Gastrocnemius medialis (tissue), 4 donors: Measurements from ENCODE around the gene CYTH1. TPM values are rescaled to one million over a fixed set of nuclear protein-coding genes. Genes with fewer than 3 reads are reported as not detected.

Experiments
- ATAC-seq, 2 donors: fragments of 150-250 bp; one replicate each; pipeline ENCODE4 v1.9.1; 2016
- DNase-seq, 2 donors: peaks; one replicate each; pipeline ENCODE4 v3.0.0-alpha.2; 2019
- H3K27ac ChIP-seq, 4 donors: fragments of 200-600 bp; sonication (generic); 1 replicate in 1 of 4; 2 replicates in 3 of 4; pipeline ENCODE4 v1.5.1; 2016 to 2018; ENCODE audit warnings: mild to moderate bottlenecking in 2 of 4, moderate library complexity in 1 of 4
- H3K27me3 ChIP-seq, 3 donors: fragments of 200-600 bp; sonication (generic) in 2 of 3; 1 replicate in 1 of 3; 2 replicates in 2 of 3; pipeline versions ENCODE4 v1.5.1 to v1.6.0; 2016 to 2019; ENCODE audit warnings: mild to moderate bottlenecking in 1 of 3, moderate library complexity in 1 of 3
- H3K36me3 ChIP-seq, 2 donors: fragments of 200-600 bp; sonication (generic) in 1 of 2; one replicate each; pipeline ENCODE4 v1.5.1; 2017 to 2018
- H3K4me1 ChIP-seq, 2 donors: fragments of 200-600 bp; sonication (generic) in 1 of 2; one replicate each; pipeline ENCODE4 v1.5.1; 2016 to 2017; ENCODE audit warnings: mild to moderate bottlenecking in 2 of 2
- H3K4me3 ChIP-seq, 4 donors: fragments of 200-600 bp; sonication (generic) in 3 of 4; 1 replicate in 1 of 4; 2 replicates in 3 of 4; pipeline ENCODE4 v1.5.1; 2016 to 2019; ENCODE audit warnings: mild to moderate bottlenecking in 2 of 4
- H3K9me3 ChIP-seq, 3 donors: fragments of 200-600 bp; sonication (generic) in 2 of 3; 1 replicate in 1 of 3; 2 replicates in 2 of 3; pipeline ENCODE4 v1.5.1; 2016 to 2019
- POLR2A ChIP-seq, 2 donors: fragments of 450-650 bp; IDR thresholded peaks; one replicate each; pipeline ENCODE4 v1.6.1; 2017; ENCODE audit warnings: antibody characterized with exemption in 2 of 2, mild to moderate bottlenecking in 2 of 2, moderate library complexity in 2 of 2
- in situ Hi-C, 4 donors: fragments of 200-750 bp; cut with MboI; loops; one replicate each; pipeline versions ENCODE4 v1.15.0 to v1.8.0; 2017; ENCODE audit warnings: low sequenced_read_pairs in 4 of 4
- intact Hi-C: fragments of 100-400 bp; cut with DNase I; formaldehyde crosslinking; loops from one replicate; pipeline ENCODE4 v1.15.1; 2023; ENCODE audit warnings: low total_unique reads
- total RNA-seq, 4 donors: library from RNA; depleted of rRNA; stranded (reverse); fragments of >200 nt; gene quantifications; one replicate each; pipeline versions ENCODE4 v1.1.0 to v1.2.3, GENCODE V29; 2016
- TF ChIP-seq, protein P1 (sequence below), 5 experiments: fragments of 450-650 bp in 3 of 5; fragments of 200-600 bp in 2 of 5; sonication (generic) in 2 of 5; IDR thresholded peaks in 4 of 5; conservative IDR thresholded peaks in 1 of 5; 1 replicate in 4 of 5; 2 replicates in 1 of 5; pipeline ENCODE4 v1.5.1; 2016 to 2019; ENCODE audit warnings: antibody characterized with exemption in 5 of 5, mild to moderate bottlenecking in 3 of 5, moderate library complexity in 3 of 5

Gene CYTH1
- total RNA-seq, 4 donors from 2014 or later, result 24.7 to 43.7 (median 32.4) TPM

- in situ Hi-C loops (loop anchor here in 1 of 4 donors (10.0 kb wide), 1 partner anchor 57 kb away; no protein-coding TSS in a partner anchor), intact Hi-C loops (no loop called here)
- DNase-seq, result no peak
- H3K4me3 ChIP-seq, result no peak overlapping the region
- no peak for TF ChIP-seq POLR2A (IDR thresholded peaks at IDR 0.05)
- TF ChIP-seq, protein P1, sequence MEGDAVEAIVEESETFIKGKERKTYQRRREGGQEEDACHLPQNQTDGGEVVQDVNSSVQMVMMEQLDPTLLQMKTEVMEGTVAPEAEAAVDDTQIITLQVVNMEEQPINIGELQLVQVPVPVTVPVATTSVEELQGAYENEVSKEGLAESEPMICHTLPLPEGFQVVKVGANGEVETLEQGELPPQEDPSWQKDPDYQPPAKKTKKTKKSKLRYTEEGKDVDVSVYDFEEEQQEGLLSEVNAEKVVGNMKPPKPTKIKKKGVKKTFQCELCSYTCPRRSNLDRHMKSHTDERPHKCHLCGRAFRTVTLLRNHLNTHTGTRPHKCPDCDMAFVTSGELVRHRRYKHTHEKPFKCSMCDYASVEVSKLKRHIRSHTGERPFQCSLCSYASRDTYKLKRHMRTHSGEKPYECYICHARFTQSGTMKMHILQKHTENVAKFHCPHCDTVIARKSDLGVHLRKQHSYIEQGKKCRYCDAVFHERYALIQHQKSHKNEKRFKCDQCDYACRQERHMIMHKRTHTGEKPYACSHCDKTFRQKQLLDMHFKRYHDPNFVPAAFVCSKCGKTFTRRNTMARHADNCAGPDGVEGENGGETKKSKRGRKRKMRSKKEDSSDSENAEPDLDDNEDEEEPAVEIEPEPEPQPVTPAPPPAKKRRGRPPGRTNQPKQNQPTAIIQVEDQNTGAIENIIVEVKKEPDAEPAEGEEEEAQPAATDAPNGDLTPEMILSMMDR (IDR thresholded peaks at IDR 0.05 in 4 of 5, conservative IDR thresholded peaks at IDR 0.05 in 1 of 5), result no peak
- H3K27me3 ChIP-seq, result no peaks in the 10 kb centered on the region
- no peaks in the 10 kb centered on the region for H3K4me1 ChIP-seq
- H3K27ac ChIP-seq, result no peak overlapping the region
- H3K9me3 ChIP-seq, result no peaks in the 10 kb centered on the region
- no peak for ATAC-seq
- H3K36me3 ChIP-seq, result no peaks in the 10 kb centered on the region
Measured at GRCh38 chr17:78648293-78648692, 133.8 kb downstream of the CYTH1 start.

DNA sequence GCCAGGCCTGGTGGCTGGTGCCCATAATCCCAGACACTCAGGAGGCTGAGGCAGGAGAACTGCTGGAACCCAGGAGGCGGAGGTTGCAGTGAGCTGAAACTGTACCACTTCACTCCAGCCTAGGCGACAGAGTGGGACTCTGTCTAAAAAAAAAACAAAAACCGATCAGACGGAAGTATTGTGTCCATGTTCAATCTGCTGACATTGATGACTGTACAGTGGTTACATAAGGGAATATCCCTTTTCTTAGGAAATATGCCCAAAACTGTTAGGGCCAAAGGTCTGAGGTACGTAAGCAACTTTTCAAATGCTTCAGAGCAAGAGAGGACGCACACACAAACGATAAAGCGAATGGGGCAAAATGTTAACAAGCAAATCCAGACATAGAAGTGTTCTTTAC is 135.0 kb downstream of the CYTH1 start:
- H3K4me1 ChIP-seq, result no peaks in the 10 kb centered on the region
- no peaks in the 10 kb centered on the region for H3K9me3 ChIP-seq
- DNase-seq (no peak), ATAC-seq (no peak)
- in situ Hi-C loops (loop anchor here in 1 of 4 donors (10.0 kb wide), 1 partner anchor 58 kb away; no protein-coding TSS in a partner anchor), intact Hi-C loops (no loop called here)
- no peaks in the 10 kb centered on the region for H3K36me3 ChIP-seq
- TF ChIP-seq, protein P1 (IDR thresholded peaks at IDR 0.05 in 4 of 5, conservative IDR thresholded peaks at IDR 0.05 in 1 of 5), result no peak
- no peaks in the 10 kb centered on the region for H3K27me3 ChIP-seq
- H3K27ac ChIP-seq, result no peak overlapping the region
- no peak overlapping the region for H3K4me3 ChIP-seq

DNA sequence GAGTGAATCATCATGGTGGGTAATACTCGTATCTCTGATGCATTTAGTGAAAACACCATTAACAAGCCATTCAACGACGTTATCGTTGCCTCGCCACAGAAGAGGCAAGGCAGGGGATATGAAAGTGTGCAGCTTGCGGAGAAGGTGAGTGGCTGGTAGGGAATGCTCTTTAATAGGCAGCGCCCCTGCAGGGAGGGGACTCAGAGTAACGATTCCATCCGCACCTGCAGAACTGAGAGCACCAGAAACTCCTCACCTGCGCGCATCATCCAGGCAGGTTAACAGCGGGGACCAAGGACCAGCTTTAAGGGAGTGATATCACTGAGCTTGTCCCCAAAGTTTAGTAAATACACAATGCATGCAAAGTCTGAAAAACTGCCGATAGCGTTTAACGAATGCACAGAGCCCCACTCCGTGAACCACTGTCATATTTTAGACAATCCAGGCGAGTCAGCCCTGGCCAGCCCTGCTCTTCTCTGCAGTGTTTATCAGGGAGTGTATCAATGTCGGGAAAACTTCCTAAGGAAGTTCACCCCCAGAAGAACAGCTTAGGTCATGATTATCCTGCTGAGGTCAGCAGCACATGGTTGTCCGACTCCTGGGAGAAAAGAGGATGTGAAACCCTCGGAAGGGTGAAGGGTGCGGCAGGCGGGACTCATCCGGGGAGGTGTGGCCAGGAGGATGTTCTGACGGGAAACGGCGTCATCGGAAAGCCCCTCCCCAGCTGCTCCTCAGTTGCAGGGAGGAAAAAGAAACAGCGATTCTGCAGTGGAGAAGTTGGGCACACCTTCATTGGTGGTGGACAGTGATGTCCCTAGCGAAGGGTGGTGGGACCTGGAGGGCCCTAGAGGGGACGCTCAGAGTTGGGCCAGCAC is 136.4 kb downstream of the CYTH1 start:
- peak; percentile 51 to 59 for DNase-seq
- H3K36me3 ChIP-seq, result no peaks in the 10 kb centered on the region
- intact Hi-C loops (no loop called here), in situ Hi-C loops (loop anchor here in 1 of 4 donors (10.0 kb wide), 1 partner anchor 59 kb away; no protein-coding TSS in a partner anchor)
- H3K9me3 ChIP-seq, result no peaks in the 10 kb centered on the region
- H3K4me1 ChIP-seq, result no peaks in the 10 kb centered on the region
- H3K27me3 ChIP-seq, result no peaks in the 10 kb centered on the region
- H3K27ac ChIP-seq, result peak overlapping the region in 2 of 4 donors; percentile 43 to 48
- H3K4me3 ChIP-seq, result no peak overlapping the region
- TF ChIP-seq POLR2A (IDR thresholded peaks at IDR 0.05), result peak in 1 of 2 donors; percentile 44
- TF ChIP-seq, protein P1 (IDR thresholded peaks at IDR 0.05 in 4 of 5, conservative IDR thresholded peaks at IDR 0.05 in 1 of 5), result no peak
- ATAC-seq, result peak; percentile 66 to 70

DNA sequence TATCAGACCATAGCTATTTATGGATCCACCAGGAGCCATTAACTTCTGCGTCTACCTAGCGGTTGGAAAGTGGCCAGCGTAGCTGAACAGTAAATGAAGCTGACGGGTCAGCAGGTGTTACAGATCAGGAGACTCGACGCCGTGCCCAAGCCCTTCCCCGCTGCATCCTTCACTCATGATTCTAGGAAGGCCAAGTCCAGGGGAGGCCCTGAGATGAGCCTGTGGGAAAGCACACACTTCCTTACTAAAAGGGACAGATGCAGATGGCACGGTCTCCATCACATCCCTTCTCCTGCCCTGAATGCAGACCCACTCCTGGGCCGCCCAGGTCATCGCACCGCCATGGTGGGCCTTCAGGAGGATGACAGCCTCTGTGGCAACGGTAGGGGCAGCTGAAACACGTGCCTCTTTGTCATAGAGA is 137.1 kb downstream of the CYTH1 start:
- intact Hi-C loops, result no loop called here
- Histone ChIP-seq H3K9me3 (no peaks in the 10 kb centered on the region), H3K27ac (peak overlapping the region in 1 of 4 donors; percentile 21)

More for the DNA sequence above, 137.1 kb downstream of the CYTH1 start:
- ATAC-seq (no peak), DNase-seq (no peak)
- Histone ChIP-seq H3K4me3 (no peak overlapping the region), H3K27me3 (no peaks in the 10 kb centered on the region), H3K36me3 (no peaks in the 10 kb centered on the region), H3K4me1 (no peaks in the 10 kb centered on the region)
- no peak for TF ChIP-seq POLR2A (IDR thresholded peaks at IDR 0.05)
- TF ChIP-seq, protein P1 (IDR thresholded peaks at IDR 0.05 in 4 of 5, conservative IDR thresholded peaks at IDR 0.05 in 1 of 5), result no peak
- in situ Hi-C loops, result loop anchor here in 1 of 4 donors (10.0 kb wide), 1 partner anchor 60 kb away; no protein-coding TSS in a partner anchor
